GM18861 (cell line): Measurements from ENCODE around the gene PSMF1.

Experiments used
- ATAC-seq: cut with Tn5 transposase; IDR thresholded peaks from one replicate; pipeline ENCODE4 v1.9.1; 2021; ENCODE audit not compliant: unreplicated experiment

Gene PSMF1

GRCh38 chr20:1163653-1164052 is 45.3 kb downstream of the PSMF1 start:
- no peak for ATAC-seq

GRCh38 chr20:1164871-1165270 is 46.5 kb downstream of the PSMF1 start:
- ATAC-seq = no peak

GRCh38 chr20:1165521-1165920 is 47.1 kb downstream of the PSMF1 start:
- no peak for ATAC-seq

DNA sequence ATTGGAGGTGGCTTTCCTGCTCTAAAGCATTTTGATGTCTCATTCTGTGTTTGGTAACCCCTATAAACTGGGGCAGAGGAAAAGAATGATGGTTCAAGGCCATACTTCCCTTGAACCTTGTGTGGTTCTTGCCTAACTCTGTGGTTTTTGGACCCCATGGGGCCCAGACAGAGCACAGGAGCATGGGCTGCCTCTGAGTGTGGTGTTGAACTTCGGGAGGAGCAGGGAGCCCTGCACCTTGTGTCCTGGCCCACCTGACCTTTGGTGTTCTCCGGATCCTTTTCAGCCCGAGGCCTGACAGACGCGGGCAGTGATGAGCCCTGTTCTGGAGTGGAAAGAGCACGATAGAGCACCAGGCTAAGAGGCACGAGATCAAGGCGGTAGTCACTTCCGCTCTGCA is 47.5 kb downstream of the PSMF1 start:
- no peak for ATAC-seq

DNA sequence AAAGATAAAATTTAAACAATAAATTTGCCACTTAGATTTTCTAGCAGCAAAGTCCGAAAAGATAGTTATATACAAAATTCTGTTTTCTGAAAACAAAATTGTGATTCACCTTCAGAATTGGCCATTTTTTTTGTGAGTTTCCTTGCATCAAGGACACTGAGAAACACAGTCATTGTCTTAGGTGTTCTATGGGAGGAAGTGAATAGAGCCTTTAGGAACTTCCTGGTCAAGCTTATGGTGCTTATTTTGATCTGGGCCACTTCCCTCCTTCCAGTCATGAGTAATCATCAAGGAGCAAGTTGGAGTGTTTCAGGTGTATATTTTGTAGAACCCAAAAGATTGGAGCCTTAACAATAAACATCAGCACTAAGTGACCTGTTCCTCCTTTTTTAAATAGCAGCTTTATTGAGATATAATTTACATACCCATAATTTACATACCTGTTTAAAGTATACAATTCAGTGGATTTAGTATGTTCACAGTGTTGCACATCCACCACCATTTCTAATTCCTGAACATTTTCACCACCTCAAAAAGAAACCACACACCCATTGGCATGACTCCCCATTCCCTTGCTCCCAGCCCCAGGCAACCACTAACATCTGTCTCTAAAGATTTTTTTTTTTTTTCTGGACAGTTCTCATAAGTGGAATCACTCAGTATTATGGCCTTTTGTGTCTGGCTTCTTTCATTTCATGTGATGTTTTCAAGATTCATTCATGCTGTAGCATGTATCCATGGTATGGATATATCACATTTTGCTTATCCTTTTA is 48.7 kb downstream of the PSMF1 start:
- no peak for ATAC-seq

- ATAC-seq = no peak
Observed at GRCh38 chr20:1169224-1169623, 50.8 kb downstream of the PSMF1 start.

DNA sequence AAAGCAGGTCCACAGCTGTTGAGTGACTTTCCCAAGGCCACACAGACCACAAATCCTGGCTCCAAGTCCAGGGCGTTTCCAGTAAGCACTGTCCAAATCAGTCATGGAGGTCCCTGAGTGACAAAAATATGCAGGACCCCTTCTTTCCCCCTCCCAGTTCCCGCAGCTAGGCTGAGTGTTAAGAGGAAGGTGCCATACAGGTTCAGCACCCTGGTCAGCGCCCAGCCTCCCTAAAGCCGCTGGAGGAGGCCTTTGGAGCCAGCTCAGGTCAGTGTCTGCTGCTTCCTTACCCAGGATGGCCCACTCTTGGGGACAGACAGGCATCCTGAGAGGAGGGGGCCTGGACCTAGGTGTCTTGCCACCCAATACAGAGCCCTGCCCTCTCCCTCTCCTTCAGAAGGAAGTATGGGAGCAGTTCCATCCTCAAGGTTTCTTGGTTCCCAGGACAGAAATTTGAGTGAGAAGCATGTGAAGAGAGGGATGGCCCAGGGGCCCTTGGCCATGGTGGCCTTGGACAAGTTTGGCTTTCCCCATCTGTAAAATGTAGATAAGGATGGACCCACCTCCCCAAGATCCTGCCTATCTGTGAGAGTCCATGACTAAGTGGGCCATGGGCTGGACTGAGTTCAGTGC is 53.2 kb downstream of the PSMF1 start:
- ATAC-seq = no peak

DNA sequence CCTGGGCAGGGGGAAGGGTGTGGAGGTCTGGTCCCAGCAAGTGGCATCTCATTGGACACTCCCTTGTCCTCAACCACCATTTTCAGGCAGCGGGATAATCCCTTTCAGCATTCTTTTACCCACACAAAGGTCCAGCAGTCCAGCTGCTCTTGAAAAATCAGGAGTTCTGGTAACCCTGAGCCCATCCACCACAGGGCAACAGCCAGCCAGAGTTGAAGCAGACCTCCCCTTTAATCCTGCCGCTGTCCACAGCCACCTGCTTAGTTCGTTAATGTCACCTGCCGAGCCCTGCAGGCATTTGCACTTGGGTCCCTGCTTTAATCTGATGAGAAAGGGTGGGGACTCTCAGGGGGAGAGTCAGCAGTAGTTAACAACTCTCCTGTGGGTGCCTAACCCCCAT is 55.3 kb downstream of the PSMF1 start:
- ATAC-seq = no peak

GRCh38 chr20:1174787-1175186 is 56.4 kb downstream of the PSMF1 start:
- no peak for ATAC-seq

GRCh38 chr20:1177680-1178079 is 59.3 kb downstream of the PSMF1 start:
- ATAC-seq = no peak

DNA sequence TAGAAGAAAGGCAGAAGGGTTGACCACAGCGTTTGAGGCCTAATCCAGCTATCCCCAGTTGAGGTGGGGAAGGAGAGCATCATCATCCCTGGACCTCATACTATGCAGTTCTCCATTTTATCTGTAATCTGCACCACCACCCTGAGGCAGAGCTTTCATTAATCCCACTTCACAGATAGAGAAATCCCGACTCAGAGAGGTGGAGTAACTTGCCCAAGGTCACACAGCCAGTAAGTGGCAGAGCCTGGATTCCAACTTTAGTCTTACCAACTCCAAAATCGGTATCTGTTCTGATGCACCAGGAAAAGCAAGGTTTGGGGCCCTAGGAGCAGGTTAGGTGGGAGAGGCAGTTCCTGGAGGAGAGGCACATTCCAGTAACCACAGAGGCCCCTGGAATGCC is 59.7 kb downstream of the PSMF1 start:
- no peak for ATAC-seq

DNA sequence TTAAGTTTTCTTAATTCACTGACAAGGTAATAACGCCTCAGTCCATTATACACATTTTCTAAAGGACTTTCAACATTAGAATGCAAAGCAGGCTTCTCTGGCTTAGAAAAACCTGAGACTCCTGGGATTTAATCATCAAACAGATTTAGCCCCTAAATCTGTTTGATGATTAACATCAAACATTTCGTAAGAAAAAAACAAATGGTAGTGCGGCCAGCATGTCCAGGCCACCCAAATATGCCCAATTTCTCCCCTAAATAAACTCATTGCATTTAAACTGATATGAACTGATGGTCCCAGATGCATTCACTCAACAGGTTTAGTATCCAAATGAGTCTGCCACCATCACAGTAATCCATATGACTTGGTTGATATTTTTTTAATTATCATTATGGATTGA is 60.2 kb downstream of the PSMF1 start:
- ATAC-seq = no peak

DNA sequence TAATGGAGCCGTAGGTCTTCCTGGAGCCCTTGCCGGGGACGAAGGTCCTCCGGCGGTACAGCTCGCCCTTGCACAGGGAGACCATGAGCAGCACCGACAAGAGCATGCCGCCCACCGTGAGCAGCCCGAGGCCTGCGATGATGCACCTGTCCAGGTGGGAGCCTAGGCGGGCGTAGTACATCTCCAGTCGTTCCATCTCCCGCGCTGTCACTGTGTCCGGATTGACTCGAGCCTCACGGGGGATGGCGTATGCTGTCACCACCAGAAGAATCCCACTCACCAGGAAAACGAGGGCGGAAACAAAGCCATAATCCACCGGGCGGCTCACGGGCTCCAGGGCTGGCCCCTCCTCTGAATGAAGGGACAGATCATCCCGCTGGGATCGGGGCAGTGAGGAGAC is 62.5 kb downstream of the PSMF1 start:
- ATAC-seq = no peak

DNA sequence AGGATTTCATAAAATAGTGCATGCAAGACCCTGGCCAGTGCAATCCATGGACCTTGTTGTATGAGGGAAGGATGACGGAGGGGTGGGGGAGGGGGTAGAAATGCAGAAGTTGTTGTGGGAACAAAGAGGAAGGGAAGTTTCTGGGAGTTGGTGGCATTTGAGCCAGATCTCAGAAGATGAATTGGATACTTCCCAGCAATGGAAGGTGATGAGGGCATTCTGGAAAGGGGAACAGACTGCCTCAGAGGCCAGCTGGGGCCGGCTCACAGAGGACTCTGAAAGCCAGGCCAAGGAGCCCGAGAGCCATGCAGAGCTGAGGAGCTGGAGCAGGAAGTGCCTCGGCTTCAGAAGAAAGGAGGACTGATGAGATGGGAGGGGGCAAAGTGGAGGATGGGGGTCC is 63.7 kb downstream of the PSMF1 start:
- no peak for ATAC-seq

DNA sequence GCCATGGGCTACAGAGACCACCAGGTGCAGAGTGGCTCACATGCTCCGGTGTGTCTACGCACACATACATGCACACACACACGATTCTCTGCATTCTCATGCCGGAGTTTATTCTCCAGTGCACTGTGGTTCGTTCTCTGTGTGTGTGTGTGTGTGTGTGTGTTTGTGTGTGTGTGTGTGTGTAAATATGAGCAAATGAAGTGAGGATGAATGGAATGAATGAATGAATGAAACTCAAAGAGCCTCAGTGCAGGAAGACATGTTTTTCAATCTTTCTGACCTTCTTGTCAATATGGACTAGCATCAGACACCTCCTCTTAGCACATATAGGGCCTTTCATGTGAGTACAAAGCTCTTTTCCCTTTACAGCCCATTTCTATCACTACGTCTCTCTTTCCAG is 64.8 kb downstream of the PSMF1 start:
- no peak for ATAC-seq

DNA sequence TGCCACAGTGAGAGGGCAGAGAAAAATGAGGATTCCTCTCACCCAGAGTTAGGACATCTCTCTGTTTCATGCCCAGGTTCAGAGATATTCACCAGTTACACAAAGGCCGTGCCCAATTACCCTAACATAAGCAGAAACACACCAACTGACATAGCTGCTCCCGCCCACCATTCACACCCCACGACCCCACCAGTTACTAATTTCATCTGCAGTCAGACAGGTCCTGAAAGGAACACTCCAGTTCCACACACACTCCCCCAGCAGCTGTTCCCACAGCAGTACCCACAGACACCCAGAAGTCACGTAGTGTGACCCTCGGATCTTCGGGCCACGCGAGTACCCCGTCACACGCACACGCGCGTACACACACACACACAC is 65.8 kb downstream of the PSMF1 start:
- ATAC-seq = no peak

DNA sequence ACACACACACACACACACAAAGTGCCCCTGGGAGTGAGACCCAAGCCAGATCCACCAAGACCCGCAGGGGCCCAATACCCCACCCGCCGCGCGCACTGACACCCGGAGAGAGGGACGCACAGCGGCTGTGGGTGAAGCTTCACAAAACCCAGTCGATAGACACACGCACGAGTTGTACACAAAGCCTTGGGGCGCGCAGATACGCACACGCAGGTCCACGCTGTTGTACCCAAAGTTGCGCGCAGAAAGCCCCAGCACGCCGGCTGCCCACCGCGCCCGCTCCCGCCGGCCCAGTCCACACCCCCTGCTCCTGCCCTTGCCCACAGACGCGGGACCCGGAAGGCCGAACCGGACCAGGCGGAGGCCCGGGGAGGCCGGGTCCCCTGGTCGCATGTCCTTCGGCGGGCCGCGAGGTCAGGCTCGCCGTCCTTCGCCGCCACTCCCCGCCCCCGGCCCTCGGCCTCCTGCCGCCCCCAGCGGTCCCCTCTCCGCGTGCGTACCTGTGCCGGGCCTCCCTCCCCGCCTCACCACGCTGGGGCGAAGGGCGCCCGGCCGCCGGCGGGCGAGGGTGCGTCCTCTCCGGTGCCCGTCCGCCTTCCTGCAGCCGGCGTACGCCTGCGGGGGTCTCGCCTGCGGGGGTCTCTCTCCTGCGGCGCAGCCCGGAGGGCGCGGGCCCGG is 66.4 kb downstream of the PSMF1 start, which contains the start of gene TMEM74B:
Gene TMEM74B (minus strand): TSS at position 344 of the 678 bp plus-strand sequence. CDS start 1,180 bp downstream, outside the sequence.
- ATAC-seq = no peak

- ATAC-seq = no peak
Observed at GRCh38 chr20:1185316-1185741, 66.9 kb downstream of the PSMF1 start.

- no peak for ATAC-seq
Observed at GRCh38 chr20:1185790-1186334, 67.5 kb downstream of the PSMF1 start.

- no peak for ATAC-seq
Observed at GRCh38 chr20:1186367-1186991, 68.1 kb downstream of the PSMF1 start.

GRCh38 chr20:1187605-1188171 is 69.3 kb downstream of the PSMF1 start:
- ATAC-seq = no peak
